Karpas-422 (cell line): ENCODE measurements around the gene AP2A1. TPM values are rescaled to one million over a fixed set of nuclear protein-coding genes. Genes with fewer than 3 reads are reported as not detected.

Experiments used
- DNase-seq: peaks from one replicate; pipeline ENCODE4 v3.0.0-alpha.2; 2015
- H2AFZ ChIP-seq: fragments of 200-600 bp; sonication (generic); 2 replicates; pipeline ENCODE4 v1.6.1; 2014; ENCODE audit warnings: antibody characterized with exemption, low read length, mixed read lengths
- H3K27ac ChIP-seq: fragments of 200-600 bp; sonication (generic); 2 replicates; pipeline ENCODE4 v1.5.1; 2014; ENCODE audit warnings: mild to moderate bottlenecking, low read length, moderate library complexity
- H3K27me3 ChIP-seq: fragments of 200-600 bp; sonication (generic); 2 replicates; pipeline ENCODE4 v1.6.1; 2014; ENCODE audit warnings: low read length, mixed read lengths
- H3K36me3 ChIP-seq: fragments of 200-600 bp; sonication (generic); 2 replicates; pipeline ENCODE4 v1.6.1; 2014; ENCODE audit warnings: low read length, mixed read lengths; ENCODE audit not compliant: insufficient read depth
- H3K4me1 ChIP-seq: fragments of 200-600 bp; sonication (generic); 2 replicates; pipeline ENCODE4 v1.6.1; 2014; ENCODE audit warnings: mild to moderate bottlenecking, low read length, mixed read lengths
- H3K4me2 ChIP-seq: fragments of 200-600 bp; sonication (generic); 2 replicates; pipeline ENCODE4 v1.6.1; 2014; ENCODE audit warnings: low read length, low read depth, mild to moderate bottlenecking; ENCODE audit not compliant: poor library complexity, severe bottlenecking
- H3K4me3 ChIP-seq: fragments of 200-600 bp; sonication (generic); 2 replicates; pipeline ENCODE4 v1.5.1; 2014; ENCODE audit warnings: mild to moderate bottlenecking, antibody characterized with exemption, low read length, mixed read lengths
- H3K79me2 ChIP-seq: fragments of 200-600 bp; sonication (generic); 2 replicates; pipeline ENCODE4 v1.6.1; 2014; ENCODE audit warnings: mild to moderate bottlenecking, low read length, mixed read lengths
- H3K9ac ChIP-seq: fragments of 200-600 bp; sonication (generic); 2 replicates; pipeline ENCODE4 v1.6.0; 2014; ENCODE audit warnings: low read length
- H3K9me2 ChIP-seq: fragments of 200-600 bp; sonication (generic), shearing (Covaris generic); replicated peaks from 2 replicates; pipeline ENCODE4 v1.6.0; 2014; ENCODE audit warnings: mild to moderate bottlenecking, low read length, moderate library complexity; ENCODE audit not compliant: insufficient read depth
- H3K9me3 ChIP-seq: fragments of 300-700, 200-600 bp; sonication (generic); 2 replicates; pipeline ENCODE4 v1.6.1; 2014; ENCODE audit warnings: low read length, mixed read lengths
- H4K20me1 ChIP-seq: fragments of 200-600 bp; sonication (generic); 2 replicates; pipeline ENCODE4 v1.6.1; 2014; ENCODE audit warnings: mild to moderate bottlenecking, antibody characterized with exemption, low read length, low read depth; ENCODE audit not compliant: insufficient read depth
- small RNA-seq: library from RNA; depleted of rRNA; stranded (forward); fragments of <200 nt; gene quantifications from one replicate; pipeline ENCODE3, GENCODE V24; 2014
- total RNA-seq: library from RNA; depleted of rRNA; stranded (reverse); fragments of >200 nt; shearing (Covaris generic); gene quantifications from 2 replicates; pipeline ENCODE4 v1.2.3, GENCODE V29; 2014; ENCODE audit warnings: low replicate concordance; rRNA removed

Gene AP2A1
- total RNA-seq, 1 experiment from 2014 or later = 32.4 TPM

DNA sequence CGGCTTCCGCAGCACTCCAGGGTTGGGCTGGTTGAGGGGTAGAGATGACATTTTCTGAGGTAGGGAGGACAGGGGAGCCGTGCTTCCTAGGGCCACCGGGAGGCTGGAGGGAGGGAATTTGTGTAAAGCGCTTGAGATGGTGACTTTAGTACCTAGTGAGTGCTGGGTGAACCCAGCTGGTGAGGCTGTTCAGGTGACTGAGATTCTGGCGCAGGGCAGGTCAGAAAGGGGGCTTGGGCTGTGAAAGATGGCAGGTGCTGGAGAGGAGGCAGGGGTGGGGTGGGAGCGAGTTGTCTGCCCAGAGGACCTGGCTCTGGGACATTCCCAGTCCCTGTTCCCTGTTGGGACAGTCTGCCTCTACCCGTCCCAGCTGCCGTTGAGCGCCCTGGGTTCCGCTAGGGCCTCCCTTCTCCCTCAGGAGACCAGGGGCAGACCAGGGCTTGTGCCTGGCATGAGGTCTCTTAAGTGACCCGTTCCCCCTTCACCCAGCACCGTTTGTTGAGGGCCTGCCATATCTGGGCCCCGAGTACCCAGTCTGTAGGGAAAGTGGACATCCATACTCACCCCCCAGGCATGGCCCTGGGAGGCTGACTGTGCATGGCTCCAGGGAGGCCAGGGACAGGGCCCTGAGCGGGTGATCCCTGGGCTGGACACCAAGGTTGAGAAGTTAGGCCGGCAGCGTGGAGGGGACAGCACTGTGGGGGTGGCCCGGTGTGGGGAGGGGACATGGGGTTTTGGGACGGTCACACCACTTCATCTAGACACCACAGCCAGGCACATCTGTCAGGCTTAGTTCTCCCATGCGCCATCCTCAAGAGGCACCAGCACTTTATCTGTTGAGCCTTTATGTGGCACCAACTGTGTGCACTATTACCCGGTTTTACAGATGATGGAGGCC lies 89.1 kb downstream of the AP2A1 start:
- Histone ChIP-seq H3K36me3 (peaks cover 29% of the 10 kb centered on the region; the same call in 1 of the 2 replicates), H3K9me2 (no peaks in the 10 kb centered on the region), H3K4me2 (no peak overlapping the region), H3K27me3 (no peaks in the 10 kb centered on the region), H3K79me2 (peaks cover 29% of the 10 kb centered on the region), H3K9me3 (no peaks in the 10 kb centered on the region), H3K4me1 (peaks cover 22% of the 10 kb centered on the region), H3K27ac (no peak overlapping the region), H3K9ac (no peak overlapping the region), H4K20me1 (peaks cover 50% of the 10 kb centered on the region), H3K4me3 (no peak overlapping the region), H2AFZ (no peak overlapping the region)
- DNase-seq = no peak

DNA sequence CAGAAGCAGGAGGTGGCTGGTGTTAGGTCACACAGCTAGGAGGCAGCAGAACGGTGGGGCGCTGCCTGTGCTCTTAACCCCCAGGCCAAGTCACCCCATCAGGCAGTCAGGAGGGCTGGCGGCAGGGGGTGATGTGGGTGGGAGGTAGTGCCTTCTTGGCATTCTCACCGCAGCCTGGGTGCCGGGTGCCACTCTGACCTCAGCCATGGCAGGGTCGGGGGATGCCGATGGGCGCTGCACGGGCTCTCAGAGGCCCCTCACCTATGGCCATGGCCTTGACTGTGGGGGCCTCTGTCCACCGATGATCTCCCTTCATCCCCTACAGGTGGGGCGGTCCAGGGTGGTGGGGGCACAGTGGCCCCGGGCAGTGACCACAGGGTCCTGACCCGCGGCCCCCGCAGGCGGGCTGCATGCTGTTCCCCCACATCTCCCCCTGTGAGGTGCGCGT lies 89.8 kb downstream of the AP2A1 start:
- H3K9me2 ChIP-seq = no peaks in the 10 kb centered on the region
- peaks cover 29% of the 10 kb centered on the region for H3K79me2 ChIP-seq
- H3K36me3 ChIP-seq = peaks cover 29% of the 10 kb centered on the region; the same call in 1 of the 2 replicates
- no peak overlapping the region for H3K4me2 ChIP-seq
- H3K9me3 ChIP-seq = no peaks in the 10 kb centered on the region
- peaks cover 22% of the 10 kb centered on the region for H3K4me1 ChIP-seq
- no peaks in the 10 kb centered on the region for H3K27me3 ChIP-seq
- DNase-seq = peak; percentile 66
- no peak overlapping the region for H3K9ac ChIP-seq
- H4K20me1 ChIP-seq = peaks cover 51% of the 10 kb centered on the region
- H3K4me3 ChIP-seq = no peak overlapping the region
- H3K27ac ChIP-seq = no peak overlapping the region
- H2AFZ ChIP-seq = no peak overlapping the region

Small RNA genes lying within 50 kb of the gene (small RNA-seq; reads per million reads assigned to genes)
- gene MIR4749 (not detected), gene MIR6799 (not detected), gene RNU6-841P (not detected)

Other genes with a start within 250 kb of the AP2A1 start
- 0.22 TPM in 1 of 2 replicates, not detected in the other for gene RCN3, start 239.0 kb upstream of the AP2A1 start, total RNA-seq
- 68.5 and 136 TPM in 2 replicates for gene NOSIP, start 186.4 kb upstream of the AP2A1 start, total RNA-seq
- 1.3 and 3.8 TPM in 2 replicates for gene PRRG2, start 185.7 kb upstream of the AP2A1 start, total RNA-seq
- gene PRR12, start 175.8 kb upstream of the AP2A1 start, total RNA-seq = 8.7 and 12.8 TPM in 2 replicates
- 0.22 and 1.8 TPM in 2 replicates for gene RRAS, start 126.9 kb upstream of the AP2A1 start, total RNA-seq
- 8.3 and 19.6 TPM in 2 replicates for gene SCAF1, start 124.8 kb upstream of the AP2A1 start, total RNA-seq
- 78.2 and 293 TPM in 2 replicates for gene IRF3, start 101.1 kb upstream of the AP2A1 start, total RNA-seq
- gene BCL2L12, start 101.1 kb upstream of the AP2A1 start, total RNA-seq = 25.6 and 35.4 TPM in 2 replicates
- gene PRMT1, start 89.7 kb upstream of the AP2A1 start, total RNA-seq = 293 and 522 TPM in 2 replicates
- 4.0 and 12.0 TPM in 2 replicates for gene ADM5, start 77.4 kb upstream of the AP2A1 start, total RNA-seq
- 0.26 and 1.3 TPM in 2 replicates for gene CPT1C, start 75.9 kb upstream of the AP2A1 start, total RNA-seq
- gene TSKS, start 3.7 kb upstream of the AP2A1 start, total RNA-seq = 5.7 and 17.9 TPM in 2 replicates
- 15.8 and 38.3 TPM in 2 replicates for gene FUZ, start 46.3 kb downstream of the AP2A1 start, total RNA-seq
- gene MED25, start 51.3 kb downstream of the AP2A1 start, total RNA-seq = 37.8 and 40.5 TPM in 2 replicates
- gene PTOV1, start 84.2 kb downstream of the AP2A1 start, total RNA-seq = 67.8 and 114 TPM in 2 replicates
- gene PNKP, start 100.6 kb downstream of the AP2A1 start, total RNA-seq = 49.4 and 101 TPM in 2 replicates
- gene AKT1S1, start 110.4 kb downstream of the AP2A1 start, total RNA-seq = 8.2 and 8.9 TPM in 2 replicates
- gene TBC1D17, start 110.7 kb downstream of the AP2A1 start, total RNA-seq = 13.6 and 17.8 TPM in 2 replicates
- not detected in 2 replicates for gene IL4I1, start 129.9 kb downstream of the AP2A1 start, total RNA-seq
- 454 and 537 TPM in 2 replicates for gene ATF5, start 162.2 kb downstream of the AP2A1 start, total RNA-seq
- gene NUP62, start 162.5 kb downstream of the AP2A1 start, total RNA-seq = 35.0 and 37.9 TPM in 2 replicates
- gene SIGLEC11, start 194.2 kb downstream of the AP2A1 start, total RNA-seq = 0.87 TPM in 1 of 2 replicates, not detected in the other